Ecto neural progenitor cell (in vitro differentiated cells): ENCODE data around the gene SHANK1.
A peak's percentile ranks its signal among the peaks of the same experiment; 100 is the strongest.

Experiments used
- DNase-seq: peaks from one replicate; pipeline ENCODE4 v3.0.0-alpha.2; 2018; ENCODE audit warnings: low spot score

The SHANK1 gene

DNA sequence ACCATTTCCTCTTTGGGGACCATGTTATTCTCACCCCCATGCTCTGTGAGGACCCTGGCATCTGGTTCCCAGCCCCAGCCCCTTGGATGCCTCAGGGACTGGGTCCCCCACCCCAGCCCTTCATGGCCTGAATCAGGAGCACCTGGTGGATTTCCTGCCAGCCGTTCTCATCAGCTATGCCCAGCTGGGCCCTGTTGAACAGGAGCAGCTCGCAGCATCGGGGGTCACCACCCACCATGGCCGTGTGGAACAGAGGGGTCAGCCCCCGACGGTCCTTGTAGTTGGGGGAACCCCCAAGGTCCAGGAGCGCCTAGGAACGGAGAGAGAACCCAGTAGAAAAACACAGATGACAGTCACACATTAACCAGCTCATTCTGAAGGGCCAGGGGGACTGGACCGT is 7.8 kb downstream of the SHANK1 start:
- DNase-seq: no peak

- DNase-seq: no peak
Observed at GRCh38 chr19:50711196-50711595, 8.4 kb downstream of the SHANK1 start.

DNA sequence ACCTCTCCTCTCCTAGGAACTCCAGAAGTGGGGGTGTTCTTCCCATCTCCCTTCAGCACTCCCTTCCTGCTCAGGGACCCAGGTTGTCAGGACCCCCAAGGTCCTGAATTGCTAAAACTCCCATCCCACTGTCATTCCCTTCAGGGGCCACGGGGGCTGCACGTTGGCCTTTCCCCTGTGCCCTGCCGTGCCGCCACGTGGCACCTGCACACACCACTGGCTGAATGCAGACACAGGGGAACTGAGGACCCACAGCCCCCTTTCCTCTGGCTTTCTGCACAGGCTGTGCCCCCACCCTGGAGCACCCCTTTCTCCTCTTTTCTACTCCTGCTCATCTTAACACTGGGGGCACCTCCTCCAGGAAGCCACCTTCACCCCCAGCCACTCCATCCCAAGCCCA is 9.0 kb downstream of the SHANK1 start:
- no peak for DNase-seq

DNA sequence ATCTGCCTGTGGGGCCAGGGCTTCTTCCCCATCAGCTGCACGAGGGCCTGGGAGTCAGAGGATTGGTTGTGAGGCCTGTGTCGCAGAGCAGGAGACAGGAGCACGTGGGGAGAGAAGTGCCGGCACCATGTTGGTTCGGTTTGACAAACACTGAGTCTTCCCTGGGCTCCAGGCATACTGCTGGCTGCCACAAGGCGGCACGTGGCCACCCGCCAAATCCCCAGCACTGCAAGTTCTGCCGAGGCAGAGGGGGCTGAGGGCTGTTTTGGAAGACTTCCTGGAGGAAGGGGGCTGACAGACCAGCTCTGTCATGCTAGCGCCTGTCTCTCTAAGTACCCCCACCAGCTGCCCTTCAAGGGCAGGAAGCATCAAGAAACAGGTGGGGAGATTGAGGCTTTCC is 9.5 kb downstream of the SHANK1 start:
- DNase-seq: no peak

- no peak for DNase-seq
Observed at GRCh38 chr19:50708179-50708879, 11.3 kb downstream of the SHANK1 start.

GRCh38 chr19:50706387-50706786 is 13.2 kb downstream of the SHANK1 start:
- no peak for DNase-seq

GRCh38 chr19:50705422-50706019 is 14.1 kb downstream of the SHANK1 start:
- peak; percentile 65 for DNase-seq

GRCh38 chr19:50703915-50704796 is 15.4 kb downstream of the SHANK1 start:
- peak; percentile 53 for DNase-seq

DNA sequence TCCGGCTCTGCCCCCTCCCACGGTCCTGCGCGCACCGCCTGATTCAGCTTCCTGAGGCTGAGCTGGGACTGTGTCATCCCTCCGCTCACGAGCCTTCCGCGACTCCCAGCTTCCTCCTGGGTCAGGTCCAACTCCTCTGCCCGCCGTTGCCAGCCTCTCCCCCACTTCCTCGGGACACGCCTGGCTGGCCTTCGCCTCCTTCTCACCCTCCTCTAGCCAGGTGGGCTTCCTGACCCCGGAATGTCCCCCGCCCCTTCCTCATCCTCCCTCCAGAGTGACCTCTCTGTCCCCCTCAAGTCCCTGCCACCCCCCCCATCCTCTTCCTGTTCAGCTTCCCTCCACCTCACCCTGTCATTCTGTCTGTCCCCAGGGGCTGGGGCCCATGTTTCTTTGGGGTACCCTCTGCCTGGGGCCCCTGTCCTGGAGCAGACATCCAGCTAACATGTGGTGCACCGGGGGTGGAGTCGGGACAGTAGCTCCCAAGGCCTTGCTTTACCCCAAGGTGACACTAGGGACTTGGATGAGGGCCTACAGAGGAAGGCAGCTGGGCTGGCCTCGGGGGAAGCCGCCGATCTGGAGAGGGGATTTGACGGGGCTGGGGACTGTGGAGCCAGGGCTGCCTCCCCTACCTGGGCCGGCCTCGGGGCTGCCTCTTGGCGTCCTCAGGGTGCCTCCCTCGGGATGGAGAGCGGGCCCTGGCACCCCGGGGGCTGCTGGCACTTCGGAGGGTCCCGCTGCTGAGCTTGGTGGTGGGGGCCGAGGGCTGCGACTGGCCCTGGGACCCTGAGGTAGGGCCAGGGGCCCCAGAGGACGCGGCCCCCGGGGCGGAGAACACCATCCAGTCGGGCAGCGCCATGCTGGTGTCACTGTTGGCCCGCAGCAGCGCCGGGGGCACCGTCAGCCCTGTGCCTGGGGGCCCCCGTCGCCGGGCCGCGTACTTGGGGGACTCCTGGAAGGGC is 16.5 kb downstream of the SHANK1 start:
- DNase-seq: no peak

- DNase-seq: no peak
Observed at GRCh38 chr19:50702158-50702870, 17.3 kb downstream of the SHANK1 start.

GRCh38 chr19:50701367-50701985 is 18.1 kb downstream of the SHANK1 start:
- no peak for DNase-seq

- no peak for DNase-seq
Observed at GRCh38 chr19:50697414-50698124, 22.0 kb downstream of the SHANK1 start.

DNA sequence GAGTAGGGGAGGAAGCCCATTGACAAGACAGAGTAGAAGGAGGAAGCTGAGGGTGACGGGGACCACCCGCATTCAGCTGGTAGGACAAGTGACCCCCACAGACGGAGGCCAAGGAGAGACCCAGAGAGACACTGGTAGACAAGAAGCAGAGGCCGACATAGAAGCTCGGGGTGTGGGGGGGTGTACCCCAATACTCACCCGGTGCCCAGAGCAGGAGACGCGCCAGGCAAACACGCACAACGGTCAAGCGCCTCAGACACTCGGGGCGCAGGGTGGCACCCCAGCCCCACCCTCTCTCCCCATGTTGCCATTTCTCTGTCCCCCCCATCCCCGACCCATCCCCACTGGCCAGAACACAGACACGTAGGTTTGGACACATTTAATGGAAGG is 23.5 kb downstream of the SHANK1 start:
- DNase-seq: no peak

DNA sequence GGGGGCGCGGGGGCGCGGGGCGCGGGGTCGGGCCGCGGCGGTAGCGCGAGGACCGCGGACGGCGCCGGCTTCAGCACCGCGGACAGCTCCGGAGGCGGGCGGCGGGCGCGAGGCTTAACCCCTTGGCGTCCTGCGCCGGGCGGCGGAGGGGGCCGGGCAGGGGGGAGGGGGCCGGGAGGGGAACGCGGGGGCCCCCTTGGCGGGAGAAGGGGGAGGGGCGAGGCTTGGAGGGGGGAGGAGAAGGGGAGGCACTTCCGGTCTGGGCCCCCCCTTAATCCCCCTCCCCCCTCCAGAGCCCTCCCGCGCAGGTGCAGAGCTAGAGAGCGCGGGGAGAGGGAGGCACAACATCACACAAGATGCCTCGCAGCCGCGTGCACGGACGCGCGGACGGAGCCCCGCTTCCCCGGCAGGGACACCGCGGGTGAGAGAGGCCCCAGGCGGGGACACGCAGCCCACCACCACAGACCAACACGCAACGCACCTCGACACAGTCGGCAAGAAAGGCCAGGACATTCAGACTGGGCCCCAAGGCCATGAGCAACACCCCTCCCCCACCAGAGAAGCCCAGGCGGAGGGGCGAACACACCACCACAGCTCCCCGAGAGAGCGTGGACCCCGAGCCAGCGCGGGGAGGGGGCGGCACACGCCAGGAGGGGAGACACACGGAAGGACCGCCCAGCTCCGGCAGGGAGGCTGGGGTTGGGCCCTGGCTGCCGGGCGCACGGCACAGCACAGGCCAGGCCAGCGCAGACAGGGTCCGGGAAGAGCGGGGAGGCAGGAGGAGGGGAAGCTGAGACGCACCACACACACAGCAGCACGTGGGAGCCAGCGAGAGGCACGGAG is 24.1 kb downstream of the SHANK1 start:
- DNase-seq: peak; percentile 85

DNA sequence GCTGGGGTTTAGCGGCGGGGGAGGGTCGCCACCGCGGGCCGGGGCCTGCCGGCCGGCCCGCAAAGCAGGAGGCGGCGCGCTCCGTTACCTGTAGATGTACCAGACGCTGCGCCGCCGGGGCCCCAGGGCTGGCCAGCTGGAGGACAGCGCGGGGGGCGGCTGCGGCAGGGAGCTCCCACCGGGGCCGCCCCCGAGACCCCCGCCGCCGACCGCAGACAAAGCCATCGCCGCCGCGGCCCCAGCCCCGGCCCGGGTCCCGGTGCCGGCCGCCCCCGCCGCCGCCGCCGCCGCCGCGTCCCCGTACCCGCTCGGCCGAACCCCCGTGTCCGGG is 24.8 kb downstream of the SHANK1 start:
- no peak for DNase-seq

- peak; percentile 56 for DNase-seq
Observed at GRCh38 chr19:50693064-50693975, 26.3 kb downstream of the SHANK1 start.

DNA sequence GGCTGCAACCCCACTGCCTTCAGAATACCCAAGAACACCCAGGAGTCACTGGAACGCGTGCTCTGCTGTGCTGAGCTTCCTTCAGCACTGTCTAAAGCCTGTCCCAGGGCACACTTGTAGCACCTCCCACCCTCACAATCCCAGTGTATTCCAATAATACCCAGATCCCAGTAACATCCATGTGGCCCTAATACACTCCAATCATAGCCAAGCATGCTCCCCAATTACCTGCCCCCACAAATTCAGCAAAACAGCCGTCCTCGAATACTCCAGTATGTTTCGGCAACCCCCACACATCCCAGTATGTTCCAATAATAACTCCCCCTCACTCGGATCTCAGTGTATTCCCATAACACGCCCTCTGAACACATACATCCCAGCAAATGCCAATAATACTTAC is 29.2 kb downstream of the SHANK1 start:
- DNase-seq: no peak

GRCh38 chr19:50688766-50689165 is 30.8 kb downstream of the SHANK1 start:
- DNase-seq: no peak
